Skeletal muscle tissue (tissue), 4 donors: ENCODE data around the gene ARHGAP42. TPM values are rescaled to one million over a fixed set of nuclear protein-coding genes. Genes with fewer than 3 reads are reported as not detected.

ENCODE experiments used
- H3K27ac ChIP-seq: one replicate; pipeline ENCODE4 v1.7.0; 2013; ENCODE audit warnings: mild to moderate bottlenecking, low read depth, low read length, inconsistent platforms
- H3K27me3 ChIP-seq, 3 donors: one replicate each; pipeline ENCODE4 v1.7.0; 2013; ENCODE audit warnings: low read length in 3 of 3; ENCODE audit not compliant: control insufficient read depth in 3 of 3, insufficient read depth in 3 of 3
- H3K36me3 ChIP-seq, 3 donors: one replicate each; pipeline ENCODE4 v1.7.0; 2013; ENCODE audit warnings: low read length in 3 of 3; ENCODE audit not compliant: control insufficient read depth in 3 of 3, insufficient read depth in 3 of 3
- H3K4me1 ChIP-seq, 3 donors: one replicate each; pipeline ENCODE4 v1.7.0; 2013; ENCODE audit warnings: low read length in 3 of 3, mild to moderate bottlenecking in 3 of 3; ENCODE audit not compliant: control insufficient read depth in 3 of 3, insufficient read depth in 3 of 3
- H3K4me3 ChIP-seq, 3 donors: one replicate each; pipeline ENCODE4 v1.7.0; 2013; ENCODE audit warnings: low read length in 3 of 3
- H3K9ac ChIP-seq, 3 donors: one replicate each; pipeline ENCODE4 v1.7.0; 2013; ENCODE audit warnings: low read length in 3 of 3, mild to moderate bottlenecking in 3 of 3, moderate library complexity in 2 of 3, low read depth in 1 of 3
- H3K9me3 ChIP-seq, 3 donors: one replicate each; pipeline ENCODE4 v1.7.0; 2013; ENCODE audit warnings: low read length in 3 of 3; ENCODE audit not compliant: control insufficient read depth in 3 of 3
- total RNA-seq: library from RNA; depleted of rRNA; stranded (reverse); fragments of >200 nt; gene quantifications from one replicate; pipeline ENCODE4 v1.2.3, GENCODE V29; 2014
- donor health status: Osteomylitis.

Gene ARHGAP42
- total RNA-seq, 1 donor from 2014 or later, result 23.5 TPM

DNA sequence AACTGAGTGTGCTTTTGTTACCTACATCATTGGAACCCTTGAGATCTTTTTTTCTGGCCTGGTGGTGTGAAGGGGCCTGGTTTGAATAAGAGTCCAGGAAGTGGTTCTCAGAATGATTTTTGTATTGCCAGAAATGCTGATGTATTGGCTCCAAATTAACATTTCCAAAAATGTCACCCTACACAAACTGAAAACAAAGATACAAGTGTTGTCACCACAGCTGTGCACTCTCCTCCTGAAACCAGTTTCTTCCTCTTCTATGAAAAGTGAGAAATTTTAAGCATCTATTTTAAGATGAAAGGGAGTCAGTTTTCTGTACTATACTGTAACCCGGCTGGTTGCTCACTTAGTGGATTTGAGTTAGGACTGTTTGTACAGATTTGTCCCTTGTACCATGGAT lies 223.7 kb downstream of the ARHGAP42 start:
- H3K9ac ChIP-seq, result no peak overlapping the region
- H3K27me3 ChIP-seq, result no peaks in the 10 kb centered on the region
- H3K4me1 ChIP-seq, result no peaks in the 10 kb centered on the region
- H3K9me3 ChIP-seq, result no peaks in the 10 kb centered on the region
- H3K27ac ChIP-seq, result no peak overlapping the region
- no peak overlapping the region for H3K4me3 ChIP-seq
- no peaks in the 10 kb centered on the region for H3K36me3 ChIP-seq

DNA sequence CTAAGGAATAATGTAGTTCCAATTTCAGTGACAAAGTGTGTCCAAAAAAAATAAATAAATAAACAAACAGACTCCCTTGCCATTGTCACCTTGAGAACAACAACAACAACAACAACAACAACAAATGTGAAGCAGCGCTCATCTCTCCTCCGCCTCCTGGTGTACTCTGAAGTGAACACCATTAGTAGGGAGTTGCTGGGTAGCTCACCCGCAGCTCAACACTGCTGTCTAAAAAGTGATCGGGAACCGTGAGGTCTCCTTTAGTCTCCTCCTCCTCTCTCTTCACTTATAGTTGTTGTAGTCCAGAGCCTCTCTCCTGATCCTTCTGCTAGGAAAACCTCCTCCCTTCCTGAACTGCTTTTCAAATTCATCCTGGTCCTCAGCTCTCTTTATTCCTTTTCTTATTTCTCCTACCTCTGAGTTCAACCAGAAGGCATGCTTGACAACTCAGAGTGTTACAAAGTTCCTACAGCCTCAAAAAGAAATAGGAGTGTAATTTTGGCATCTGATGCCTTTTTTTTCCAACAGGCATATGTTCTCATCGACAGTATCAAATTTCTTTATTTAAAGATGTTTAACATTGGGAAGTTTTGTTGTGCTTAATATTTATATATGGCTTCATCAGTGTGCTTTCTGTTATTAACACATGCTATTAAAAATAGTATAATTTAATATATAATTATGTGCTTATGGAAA lies 227.5 kb downstream of the ARHGAP42 start:
- Histone ChIP-seq H3K4me1 (peaks cover 0 to 3% (median 3%) of the 10 kb centered on the region in 3 donors), H3K9ac (no peak overlapping the region), H3K27me3 (no peaks in the 10 kb centered on the region), H3K27ac (no peak overlapping the region), H3K4me3 (no peak overlapping the region), H3K9me3 (no peaks in the 10 kb centered on the region), H3K36me3 (no peaks in the 10 kb centered on the region)

DNA sequence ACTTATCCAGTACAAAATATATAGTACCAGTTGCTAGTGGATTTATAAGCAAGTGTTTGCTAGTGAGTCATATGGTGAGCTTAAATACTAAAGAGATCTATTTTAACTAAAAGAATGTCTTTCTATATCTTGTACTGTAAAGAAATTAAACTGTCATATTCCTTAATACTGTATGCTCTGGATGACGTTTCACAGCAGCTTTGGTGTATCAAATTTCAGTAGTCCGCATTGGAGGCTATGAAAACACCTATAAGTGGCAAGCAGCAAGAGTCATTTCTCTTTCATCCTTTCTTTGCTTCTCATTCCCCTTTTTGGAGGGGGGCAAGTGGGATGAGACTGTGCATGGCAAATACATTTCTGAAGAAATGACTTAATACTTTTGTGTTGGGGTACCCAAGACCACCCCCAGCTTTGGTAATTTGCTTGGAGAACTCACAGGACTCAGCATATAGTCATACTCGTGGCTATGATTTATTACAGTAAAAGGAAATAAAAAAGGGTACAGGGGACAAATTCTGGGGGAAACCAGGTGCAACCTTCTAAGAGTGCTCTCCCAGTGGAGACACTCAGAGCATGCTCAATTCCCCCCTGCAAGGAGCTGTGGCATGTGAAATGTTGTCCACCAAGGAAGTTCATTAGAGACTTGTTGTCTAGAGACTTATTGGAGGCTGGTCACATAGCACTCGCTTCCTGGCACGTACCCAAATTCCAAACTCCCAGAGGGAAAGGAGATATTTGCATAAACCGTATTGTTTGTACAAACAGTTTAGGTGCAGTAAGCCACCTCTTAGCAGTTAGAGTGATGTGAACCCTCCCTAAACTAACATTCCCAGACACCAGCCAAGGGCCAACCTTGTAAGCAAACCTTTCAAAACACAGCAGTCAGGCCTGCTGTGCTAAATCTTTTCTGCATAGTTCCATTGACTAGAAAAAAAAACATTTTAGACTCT lies 231.7 kb downstream of the ARHGAP42 start:
- Histone ChIP-seq H3K4me3 (no peak overlapping the region), H3K4me1 (peaks cover 0 to 3% (median 3%) of the 10 kb centered on the region in 3 donors), H3K27ac (no peak overlapping the region), H3K9me3 (no peaks in the 10 kb centered on the region), H3K27me3 (no peaks in the 10 kb centered on the region), H3K36me3 (no peaks in the 10 kb centered on the region), H3K9ac (no peak overlapping the region)

DNA sequence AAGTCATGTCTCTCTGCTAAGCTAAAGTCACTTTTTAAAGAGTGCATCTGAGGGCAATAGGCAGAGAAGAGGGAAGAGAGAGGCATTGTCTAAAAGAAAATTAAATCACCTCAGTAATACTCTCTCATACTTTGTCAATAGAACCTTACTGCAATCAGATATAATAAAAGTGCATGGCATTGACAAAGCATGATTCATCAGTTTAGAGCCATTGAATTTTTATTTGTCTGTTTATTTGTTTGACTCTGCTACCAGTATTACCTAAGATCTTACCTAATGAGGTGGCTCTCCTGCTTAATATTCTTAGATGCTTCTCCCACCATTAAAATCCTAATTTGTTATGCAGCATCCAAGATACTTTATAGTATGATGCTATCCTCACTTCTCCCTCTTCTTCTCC lies 233.5 kb downstream of the ARHGAP42 start:
- H3K9ac ChIP-seq, result no peak overlapping the region
- no peak overlapping the region for H3K4me3 ChIP-seq
- H3K4me1 ChIP-seq, result peaks cover 0 to 3% (median 3%) of the 10 kb centered on the region in 3 donors
- H3K36me3 ChIP-seq, result no peaks in the 10 kb centered on the region
- no peak overlapping the region for H3K27ac ChIP-seq
- no peaks in the 10 kb centered on the region for H3K27me3 ChIP-seq
- H3K9me3 ChIP-seq, result no peaks in the 10 kb centered on the region

DNA sequence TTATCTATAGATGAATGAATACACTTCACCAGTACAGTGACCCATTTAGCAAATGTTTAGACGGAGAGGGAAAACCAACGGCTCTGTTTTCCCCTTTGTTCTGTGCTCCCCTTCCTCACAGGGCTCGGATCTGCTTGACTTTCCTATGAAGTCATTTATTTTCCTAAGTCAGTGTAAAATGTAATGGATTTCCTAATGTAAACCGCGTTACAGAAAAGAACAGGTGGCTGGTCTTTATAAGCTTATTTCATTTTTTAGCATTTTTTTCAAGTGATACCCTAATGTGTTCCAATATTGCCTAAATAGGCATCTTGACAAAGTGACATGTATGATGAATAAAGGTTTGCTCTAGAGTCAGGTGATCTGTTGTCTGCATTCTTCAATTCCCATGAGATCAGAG lies 235.0 kb downstream of the ARHGAP42 start:
- Histone ChIP-seq H3K27ac (no peak overlapping the region), H3K4me3 (no peak overlapping the region), H3K36me3 (no peaks in the 10 kb centered on the region), H3K4me1 (peaks cover 0 to 3% (median 3%) of the 10 kb centered on the region in 3 donors), H3K27me3 (no peaks in the 10 kb centered on the region), H3K9me3 (no peaks in the 10 kb centered on the region), H3K9ac (no peak overlapping the region)

DNA sequence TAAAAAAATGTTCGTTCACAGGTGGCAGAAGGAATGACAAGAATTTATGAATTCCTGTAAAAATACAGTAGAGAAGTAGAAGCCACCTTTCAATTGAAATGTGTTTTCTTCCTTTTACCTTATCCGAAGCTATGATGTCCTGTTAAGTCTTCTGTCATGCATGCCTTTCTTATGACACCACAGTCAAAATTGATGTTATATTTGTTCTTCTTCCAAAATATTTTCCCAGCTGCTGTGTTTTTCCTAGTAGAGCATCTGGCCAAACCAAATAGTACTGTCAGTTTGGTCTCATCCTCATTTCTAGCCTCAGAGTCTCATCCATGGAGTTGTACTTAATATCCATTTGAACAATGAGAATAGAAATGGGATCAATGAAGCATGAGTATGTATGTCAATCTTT lies 236.5 kb downstream of the ARHGAP42 start:
- H3K9ac ChIP-seq, result no peak overlapping the region
- H3K36me3 ChIP-seq, result no peaks in the 10 kb centered on the region
- no peak overlapping the region for H3K4me3 ChIP-seq
- H3K4me1 ChIP-seq, result peaks cover 0 to 2% (median 2%) of the 10 kb centered on the region in 3 donors
- no peaks in the 10 kb centered on the region for H3K27me3 ChIP-seq
- no peak overlapping the region for H3K27ac ChIP-seq
- no peaks in the 10 kb centered on the region for H3K9me3 ChIP-seq

DNA sequence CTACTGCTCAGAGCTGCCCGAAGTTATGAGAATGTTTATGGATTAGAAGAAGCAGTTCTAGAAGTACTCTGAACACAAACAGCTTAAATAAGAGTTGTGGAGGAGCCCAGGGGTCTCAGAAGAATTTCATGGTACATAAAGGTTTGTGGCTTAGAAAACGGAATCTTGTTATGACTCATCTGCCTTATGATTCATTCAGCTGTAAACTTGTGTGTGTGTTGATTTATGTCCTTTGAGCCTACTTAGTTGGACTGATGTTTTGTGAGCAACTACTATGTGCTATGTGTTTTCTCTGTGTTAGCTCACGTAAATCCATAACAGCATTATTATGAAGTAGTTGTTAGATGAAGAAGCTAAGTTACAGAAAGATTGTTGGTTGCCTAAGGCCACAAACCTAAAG lies 238.8 kb downstream of the ARHGAP42 start:
- H3K4me3 ChIP-seq, result no peak overlapping the region
- H3K27me3 ChIP-seq, result no peaks in the 10 kb centered on the region
- H3K36me3 ChIP-seq, result no peaks in the 10 kb centered on the region
- no peak overlapping the region for H3K9ac ChIP-seq
- H3K9me3 ChIP-seq, result no peaks in the 10 kb centered on the region
- H3K27ac ChIP-seq, result no peak overlapping the region
- H3K4me1 ChIP-seq, result no peaks in the 10 kb centered on the region

DNA sequence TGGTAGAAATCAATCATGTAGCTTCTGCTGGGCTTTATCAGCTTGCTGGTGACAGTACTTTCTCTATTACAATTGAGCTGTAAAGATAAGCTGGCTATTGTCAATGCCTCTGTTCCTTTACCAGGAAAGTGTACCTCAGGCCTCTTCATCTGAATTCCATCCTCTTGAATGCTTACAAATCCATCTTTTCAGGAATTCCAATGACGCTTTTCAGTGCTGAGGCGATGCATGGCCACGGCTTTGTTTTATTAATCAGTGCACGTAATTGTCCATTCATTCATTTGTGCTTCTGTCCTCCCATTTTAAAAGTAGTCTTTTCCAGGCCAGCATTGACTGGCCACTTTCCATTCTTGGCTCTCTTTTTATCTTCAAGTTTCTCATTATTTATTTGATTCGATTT lies 240.5 kb downstream of the ARHGAP42 start:
- H3K9ac ChIP-seq, result no peak overlapping the region
- H3K27me3 ChIP-seq, result no peaks in the 10 kb centered on the region
- no peaks in the 10 kb centered on the region for H3K4me1 ChIP-seq

DNA sequence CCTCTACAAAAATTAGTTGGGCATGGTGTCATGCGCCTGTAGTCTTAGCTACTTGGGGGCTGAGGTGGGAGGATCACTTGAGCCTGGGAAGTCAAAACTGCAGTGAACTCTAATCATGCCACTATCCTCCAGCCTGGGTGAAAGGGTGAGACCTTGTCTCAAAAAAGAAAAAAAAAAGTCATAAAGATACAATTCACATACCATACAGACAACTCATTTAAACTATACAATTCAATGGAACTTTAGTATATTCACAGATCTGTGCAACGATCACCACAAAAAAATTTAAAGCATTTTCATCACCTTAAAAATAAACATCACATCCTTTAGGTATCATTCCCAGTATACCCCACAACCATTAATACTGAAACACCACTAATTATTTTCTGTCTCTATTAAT lies 241.3 kb downstream of the ARHGAP42 start:
- H3K27me3 ChIP-seq, result no peaks in the 10 kb centered on the region
- no peaks in the 10 kb centered on the region for H3K36me3 ChIP-seq
- no peak overlapping the region for H3K27ac ChIP-seq
- no peak overlapping the region for H3K4me3 ChIP-seq
- no peak overlapping the region for H3K9ac ChIP-seq
- no peaks in the 10 kb centered on the region for H3K4me1 ChIP-seq
- H3K9me3 ChIP-seq, result no peaks in the 10 kb centered on the region

More for the DNA sequence above, 240.5 kb downstream of the ARHGAP42 start:
- Histone ChIP-seq H3K9me3 (no peaks in the 10 kb centered on the region), H3K27ac (no peak overlapping the region), H3K36me3 (no peaks in the 10 kb centered on the region), H3K4me3 (no peak overlapping the region)

DNA sequence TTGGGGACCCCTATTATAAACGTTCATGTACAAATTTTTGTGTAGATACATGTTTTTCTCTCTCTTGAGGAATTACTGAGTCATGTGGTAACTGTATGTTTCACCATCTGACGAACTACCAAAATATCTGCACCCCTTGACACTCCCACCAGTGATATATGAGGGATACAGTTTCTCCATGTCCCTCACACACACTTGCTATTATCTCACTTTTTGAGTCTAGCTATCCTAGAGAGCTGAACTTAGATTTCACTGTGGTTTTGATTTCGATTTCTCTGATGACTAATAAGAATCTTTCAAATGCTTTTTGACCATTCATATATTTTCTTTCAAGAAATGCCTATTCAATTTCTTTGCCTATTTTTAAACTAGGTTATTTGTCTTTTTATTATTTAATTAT lies 242.3 kb downstream of the ARHGAP42 start:
- Histone ChIP-seq H3K9ac (no peak overlapping the region), H3K36me3 (no peaks in the 10 kb centered on the region), H3K4me1 (no peaks in the 10 kb centered on the region), H3K27me3 (no peaks in the 10 kb centered on the region), H3K4me3 (no peak overlapping the region), H3K9me3 (no peaks in the 10 kb centered on the region), H3K27ac (no peak overlapping the region)
